Testis (tissue), 2 donors: ENCODE data around the gene KHDRBS2.

Experiments used
- CTCF ChIP-seq, 3 experiments: fragments of 450-650 bp in 2 of 3; fragments of 200-600 bp in 1 of 3; sonication (generic) in 1 of 3; IDR thresholded peaks; one replicate each; pipeline ENCODE4 v1.5.1; 2016 to 2019; ENCODE audit warnings: antibody characterized with exemption in 3 of 3, mild to moderate bottlenecking in 2 of 3, moderate library complexity in 1 of 3
- POLR2A ChIP-seq: fragments of 450-650 bp; IDR thresholded peaks from one replicate; pipeline ENCODE4 v1.6.1; 2017; ENCODE audit warnings: antibody characterized with exemption, mild to moderate bottlenecking, moderate library complexity

- no peak for TF ChIP-seq CTCF (IDR thresholded peaks at IDR 0.05)
- TF ChIP-seq POLR2A, result no peak
These were observed 603.5 kb downstream of the KHDRBS2 start for GRCh38 chr6:61682562-61682961.
